ENCODE results near the gene CRACDL.

- no peak for TF ChIP-seq CTCF (IDR thresholded peaks at IDR 0.05)
- no peak for TF ChIP-seq POLR2A (IDR thresholded peaks at IDR 0.05)
Observed at GRCh38 chr2:98815795-98816194, 120.2 kb downstream of the CRACDL start.
